ENCODE results near the gene GCSH. TPM values are rescaled to one million over a fixed set of nuclear protein-coding genes. Genes with fewer than 3 reads are reported as not detected.

GCSH gene
- polyA plus RNA-seq, 3 donors, result 0.77 to 2.0 (median 1.0) TPM

DNA sequence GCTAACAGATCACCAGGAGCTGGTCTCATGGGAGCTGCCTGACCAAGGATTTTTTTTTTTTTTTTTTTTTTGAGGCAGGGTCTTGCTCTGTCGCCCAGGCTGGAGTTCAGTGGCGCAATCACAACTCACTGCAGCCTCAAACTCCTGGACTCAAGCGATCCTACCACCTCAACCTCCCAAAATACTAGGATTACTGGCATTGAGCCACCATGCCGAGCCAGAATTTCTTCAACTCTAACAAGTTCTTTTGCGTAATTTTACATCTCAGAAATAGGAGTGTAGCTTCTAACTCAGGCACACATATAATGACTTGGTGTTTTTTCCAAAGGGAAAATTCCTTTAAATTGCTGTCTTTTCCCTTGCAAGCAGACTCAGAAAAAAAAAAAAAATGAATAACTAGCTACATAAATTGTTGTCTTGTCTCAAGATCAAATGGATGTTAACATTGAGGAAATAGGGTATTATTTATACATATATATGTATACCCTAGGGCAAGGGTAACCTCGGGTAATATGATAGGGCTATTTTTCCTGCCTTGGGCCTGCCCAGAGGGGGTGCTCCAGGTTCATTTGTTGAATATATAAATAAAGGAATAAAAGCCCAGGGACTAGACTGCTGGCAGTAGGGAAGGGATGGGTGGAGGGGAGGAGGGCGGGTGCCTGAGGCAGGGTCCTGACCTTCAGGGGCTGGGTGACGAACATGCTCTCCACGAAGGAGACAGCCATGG lies 42.8 kb upstream of the GCSH start:
- peaks cover 2 to 8% (median 5%) of the 10 kb centered on the region in 3 donors for H3K27me3 Mint-ChIP-seq (ENCODE audit: low read depth in 3 of 3)
- TF ChIP-seq, protein P1, sequence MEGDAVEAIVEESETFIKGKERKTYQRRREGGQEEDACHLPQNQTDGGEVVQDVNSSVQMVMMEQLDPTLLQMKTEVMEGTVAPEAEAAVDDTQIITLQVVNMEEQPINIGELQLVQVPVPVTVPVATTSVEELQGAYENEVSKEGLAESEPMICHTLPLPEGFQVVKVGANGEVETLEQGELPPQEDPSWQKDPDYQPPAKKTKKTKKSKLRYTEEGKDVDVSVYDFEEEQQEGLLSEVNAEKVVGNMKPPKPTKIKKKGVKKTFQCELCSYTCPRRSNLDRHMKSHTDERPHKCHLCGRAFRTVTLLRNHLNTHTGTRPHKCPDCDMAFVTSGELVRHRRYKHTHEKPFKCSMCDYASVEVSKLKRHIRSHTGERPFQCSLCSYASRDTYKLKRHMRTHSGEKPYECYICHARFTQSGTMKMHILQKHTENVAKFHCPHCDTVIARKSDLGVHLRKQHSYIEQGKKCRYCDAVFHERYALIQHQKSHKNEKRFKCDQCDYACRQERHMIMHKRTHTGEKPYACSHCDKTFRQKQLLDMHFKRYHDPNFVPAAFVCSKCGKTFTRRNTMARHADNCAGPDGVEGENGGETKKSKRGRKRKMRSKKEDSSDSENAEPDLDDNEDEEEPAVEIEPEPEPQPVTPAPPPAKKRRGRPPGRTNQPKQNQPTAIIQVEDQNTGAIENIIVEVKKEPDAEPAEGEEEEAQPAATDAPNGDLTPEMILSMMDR (IDR thresholded peaks at IDR 0.05), result no peak
- WGBS (ENCODE audit: insufficient coverage), result 90% methylated on average over 2 of the region's 9 CpGs
- no peak for DNase-seq
- intact Hi-C loops (cut with micrococcal nuclease), result no loop called here
- Histone ChIP-seq H3K4me3 (replicated peaks in 1 of 3; ENCODE audit: low read depth in 2 of 3, low read length in 3 of 3) (no peak overlapping the region), H3K4me1 (ENCODE audit: control insufficient read depth in 1 of 2, insufficient read depth in 2 of 2, low read length in 2 of 2) (no peaks in the 10 kb centered on the region), H3K36me3 (replicated peaks in 1 of 2; ENCODE audit: control insufficient read depth in 1 of 2, insufficient read depth in 2 of 2, low read length in 2 of 2) (no peaks in the 10 kb centered on the region), H3K9me3 (replicated peaks in 1 of 2; ENCODE audit: control insufficient read depth in 1 of 2, insufficient read depth in 1 of 2, low read length in 2 of 2) (no peaks in the 10 kb centered on the region), H3K27me3 (ENCODE audit: control insufficient read depth in 2 of 2, insufficient read depth in 2 of 2, low read length in 2 of 2) (no peaks in the 10 kb centered on the region), H3K9ac (ENCODE audit: insufficient read depth, low read length, poor library complexity, severe bottlenecking) (no peak overlapping the region), H3K4me2 (replicated peaks; ENCODE audit: extremely low read depth, low read length, poor library complexity, severe bottlenecking) (no peak overlapping the region), H3K27ac (ENCODE audit: low read depth in 1 of 2, low read length in 2 of 2) (no peak overlapping the region), H3K79me2 (ENCODE audit: insufficient read depth, low read length) (no peaks in the 10 kb centered on the region), H2AFZ (ENCODE audit: insufficient read depth, low read depth, low read length, poor library complexity, severe bottlenecking) (no peak overlapping the region), H4K20me1 (ENCODE audit: insufficient read depth, low read length) (no peaks in the 10 kb centered on the region)
- H3K4me3 Mint-ChIP-seq, result no peak overlapping the region
- peaks cover 0 to 2% (median 0%) of the 10 kb centered on the region in 7 donors for H3K9me3 Mint-ChIP-seq
- H3K4me1 Mint-ChIP-seq, result no peaks in the 10 kb centered on the region
- H3K36me3 Mint-ChIP-seq, result no peaks in the 10 kb centered on the region
- H3K27ac Mint-ChIP-seq, result no peak overlapping the region

DNA sequence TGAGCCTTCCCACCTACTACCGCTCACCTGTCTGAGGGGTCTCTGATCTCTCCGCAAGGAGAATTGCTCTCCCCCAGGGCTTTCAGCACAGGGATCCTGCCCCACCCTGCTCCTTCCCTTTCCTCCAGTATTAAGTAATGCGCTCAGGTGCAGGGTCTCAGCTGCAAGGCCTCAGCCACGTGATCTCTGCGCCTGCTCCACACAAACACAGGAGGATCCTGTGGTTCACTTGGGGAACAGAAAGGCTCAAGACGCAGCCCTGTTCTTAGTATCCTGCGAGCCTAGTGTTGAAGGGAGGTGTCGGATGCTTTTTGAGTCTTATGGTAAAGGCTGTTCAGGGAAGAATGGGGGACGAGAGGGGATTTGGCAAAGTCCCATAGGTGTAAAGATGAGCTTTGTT lies 41.6 kb upstream of the GCSH start:
- intact Hi-C loops (cut with micrococcal nuclease), result no loop called here

More for the DNA sequence above, 41.6 kb upstream of the GCSH start:
- H3K4me1 ChIP-seq (ENCODE audit: control insufficient read depth in 1 of 2, insufficient read depth in 2 of 2, low read length in 2 of 2), result no peaks in the 10 kb centered on the region
- TF ChIP-seq, protein P1 (IDR thresholded peaks at IDR 0.05), result no peak
- H3K27ac ChIP-seq (ENCODE audit: low read depth in 1 of 2, low read length in 2 of 2), result no peak overlapping the region
- no peak overlapping the region for H3K4me3 ChIP-seq (replicated peaks in 1 of 3; ENCODE audit: low read depth in 2 of 3, low read length in 3 of 3)
- H3K27me3 ChIP-seq (ENCODE audit: control insufficient read depth in 2 of 2, insufficient read depth in 2 of 2, low read length in 2 of 2), result no peaks in the 10 kb centered on the region
- no peaks in the 10 kb centered on the region for H4K20me1 ChIP-seq (ENCODE audit: insufficient read depth, low read length)
- H3K9me3 ChIP-seq (replicated peaks in 1 of 2; ENCODE audit: control insufficient read depth in 1 of 2, insufficient read depth in 1 of 2, low read length in 2 of 2), result no peaks in the 10 kb centered on the region
- Mint-ChIP-seq H3K9me3 (peaks cover 0 to 2% (median 0%) of the 10 kb centered on the region in 7 donors), H3K36me3 (no peaks in the 10 kb centered on the region), H3K27me3 (ENCODE audit: low read depth in 3 of 3) (peaks cover 2 to 5% (median 3%) of the 10 kb centered on the region in 3 donors), H3K4me1 (no peaks in the 10 kb centered on the region), H3K4me3 (no peak overlapping the region), H3K27ac (no peak overlapping the region)
- no peaks in the 10 kb centered on the region for H3K79me2 ChIP-seq (ENCODE audit: insufficient read depth, low read length)
- DNase-seq, result no peak
- no peak overlapping the region for H3K9ac ChIP-seq (ENCODE audit: insufficient read depth, low read length, poor library complexity, severe bottlenecking)
- H3K4me2 ChIP-seq (replicated peaks; ENCODE audit: extremely low read depth, low read length, poor library complexity, severe bottlenecking), result no peak overlapping the region
- H3K36me3 ChIP-seq (replicated peaks in 1 of 2; ENCODE audit: control insufficient read depth in 1 of 2, insufficient read depth in 2 of 2, low read length in 2 of 2), result no peaks in the 10 kb centered on the region
- 67% methylated on average over 3 of the region's 9 CpGs for WGBS (ENCODE audit: insufficient coverage)
- H2AFZ ChIP-seq (ENCODE audit: insufficient read depth, low read depth, low read length, poor library complexity, severe bottlenecking), result no peak overlapping the region

All from CD14-positive monocyte (primary cell).